ENCODE data around the gene SLC2A1. TPM values are rescaled to one million over a fixed set of nuclear protein-coding genes. Genes with fewer than 3 reads are reported as not detected.

Gene SLC2A1
- polyA plus RNA-seq, 1 donor (not counting 4 experiments of a cell fraction or from before 2014, with no cell fraction given), result 689 TPM

GRCh38 chr1:42877380-42877779, 81.3 kb downstream of the SLC2A1 start:
- Histone ChIP-seq H3K27ac (ENCODE audit: control insufficient read depth, insufficient read depth, low read length) (no peak overlapping the region), H3K79me2 (ENCODE audit: control insufficient read depth, insufficient read depth, low read length) (no peaks in the 10 kb centered on the region), H3K9me3 (ENCODE audit: control insufficient read depth, low read depth, low read length) (no peaks in the 10 kb centered on the region), H3K4me2 (ENCODE audit: control insufficient read depth, extremely low read depth, insufficient read depth, low read depth, low read length) (no peak overlapping the region), H3K4me1 (ENCODE audit: control insufficient read depth, extremely low read depth, insufficient read depth, low read length) (no peaks in the 10 kb centered on the region), H3K9me1 (ENCODE audit: control insufficient read depth, extremely low read depth, insufficient read depth, low read length) (no peaks in the 10 kb centered on the region), H4K20me1 (ENCODE audit: control insufficient read depth, extremely low read depth, insufficient read depth, low read length) (no peaks in the 10 kb centered on the region), H3K27me3 (ENCODE audit: control insufficient read depth, extremely low read depth, insufficient read depth, low read length) (peaks cover 11% of the 10 kb centered on the region), H3K36me3 (ENCODE audit: control insufficient read depth in 2 of 2, extremely low read depth in 1 of 2, insufficient read depth in 2 of 2, low read length in 2 of 2) (no peaks in the 10 kb centered on the region), H2AFZ (ENCODE audit: control insufficient read depth, low read length) (no peak overlapping the region), H3K9ac (ENCODE audit: control insufficient read depth, extremely low read depth, insufficient read depth, low read length) (no peak overlapping the region), H3K4me3 (ENCODE audit: control insufficient read depth in 2 of 3, extremely low read depth in 1 of 3, insufficient read depth in 2 of 3, low read depth in 1 of 3, low read length in 3 of 3) (no peak overlapping the region)
- dilution Hi-C loops (cut with MboI; ENCODE audit: extremely low pct_ligation_motif_present, low sequenced_read_pairs), result no loop called here
- TF ChIP-seq, protein P1, sequence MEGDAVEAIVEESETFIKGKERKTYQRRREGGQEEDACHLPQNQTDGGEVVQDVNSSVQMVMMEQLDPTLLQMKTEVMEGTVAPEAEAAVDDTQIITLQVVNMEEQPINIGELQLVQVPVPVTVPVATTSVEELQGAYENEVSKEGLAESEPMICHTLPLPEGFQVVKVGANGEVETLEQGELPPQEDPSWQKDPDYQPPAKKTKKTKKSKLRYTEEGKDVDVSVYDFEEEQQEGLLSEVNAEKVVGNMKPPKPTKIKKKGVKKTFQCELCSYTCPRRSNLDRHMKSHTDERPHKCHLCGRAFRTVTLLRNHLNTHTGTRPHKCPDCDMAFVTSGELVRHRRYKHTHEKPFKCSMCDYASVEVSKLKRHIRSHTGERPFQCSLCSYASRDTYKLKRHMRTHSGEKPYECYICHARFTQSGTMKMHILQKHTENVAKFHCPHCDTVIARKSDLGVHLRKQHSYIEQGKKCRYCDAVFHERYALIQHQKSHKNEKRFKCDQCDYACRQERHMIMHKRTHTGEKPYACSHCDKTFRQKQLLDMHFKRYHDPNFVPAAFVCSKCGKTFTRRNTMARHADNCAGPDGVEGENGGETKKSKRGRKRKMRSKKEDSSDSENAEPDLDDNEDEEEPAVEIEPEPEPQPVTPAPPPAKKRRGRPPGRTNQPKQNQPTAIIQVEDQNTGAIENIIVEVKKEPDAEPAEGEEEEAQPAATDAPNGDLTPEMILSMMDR (optimal IDR thresholded peaks at IDR 0.05 in 1 of 3, IDR thresholded peaks at IDR 0.05 in 1 of 3, conservative IDR thresholded peaks at IDR 0.05 in 1 of 3; ENCODE audit: extremely low read depth in 1 of 3, insufficient read depth in 2 of 3, low read length in 3 of 3), result no peak
- no peak for TF ChIP-seq EZH2 (IDR thresholded peaks at IDR 0.05; ENCODE audit: low read length)
- FAIRE-seq (no peak), DNase-seq (ENCODE audit: low read depth, low spot score) (no peak)

- Histone ChIP-seq H3K9me1 (ENCODE audit: control insufficient read depth, extremely low read depth, insufficient read depth, low read length) (no peaks in the 10 kb centered on the region), H2AFZ (ENCODE audit: control insufficient read depth, low read length) (no peak overlapping the region), H3K36me3 (ENCODE audit: control insufficient read depth in 2 of 2, extremely low read depth in 1 of 2, insufficient read depth in 2 of 2, low read length in 2 of 2) (no peaks in the 10 kb centered on the region), H3K4me3 (ENCODE audit: control insufficient read depth in 2 of 3, extremely low read depth in 1 of 3, insufficient read depth in 2 of 3, low read depth in 1 of 3, low read length in 3 of 3) (no peak overlapping the region), H3K9me3 (ENCODE audit: control insufficient read depth, low read depth, low read length) (no peaks in the 10 kb centered on the region), H3K9ac (ENCODE audit: control insufficient read depth, extremely low read depth, insufficient read depth, low read length) (no peak overlapping the region), H3K27ac (ENCODE audit: control insufficient read depth, insufficient read depth, low read length) (no peak overlapping the region), H4K20me1 (ENCODE audit: control insufficient read depth, extremely low read depth, insufficient read depth, low read length) (no peaks in the 10 kb centered on the region), H3K4me1 (ENCODE audit: control insufficient read depth, extremely low read depth, insufficient read depth, low read length) (no peaks in the 10 kb centered on the region), H3K79me2 (ENCODE audit: control insufficient read depth, insufficient read depth, low read length) (no peaks in the 10 kb centered on the region), H3K27me3 (ENCODE audit: control insufficient read depth, extremely low read depth, insufficient read depth, low read length) (peaks cover 11% of the 10 kb centered on the region), H3K4me2 (ENCODE audit: control insufficient read depth, extremely low read depth, insufficient read depth, low read depth, low read length) (no peak overlapping the region)
- DNase-seq (ENCODE audit: low read depth, low spot score), result no peak
- FAIRE-seq, result no peak
- dilution Hi-C loops (cut with MboI; ENCODE audit: extremely low pct_ligation_motif_present, low sequenced_read_pairs), result no loop called here
- no peak for TF ChIP-seq EZH2 (IDR thresholded peaks at IDR 0.05; ENCODE audit: low read length)
- TF ChIP-seq, protein P1 (optimal IDR thresholded peaks at IDR 0.05 in 1 of 3, IDR thresholded peaks at IDR 0.05 in 1 of 3, conservative IDR thresholded peaks at IDR 0.05 in 1 of 3; ENCODE audit: extremely low read depth in 1 of 3, insufficient read depth in 2 of 3, low read length in 3 of 3), result no peak
Observed at GRCh38 chr1:42876009-42876408, 82.7 kb downstream of the SLC2A1 start.

Small RNAs within 50 kb of the gene (small RNA-seq; reads per million reads assigned to genes)
- gene RNU6-880P (ENCODE audit: insufficient read length in 3 of 3, low read depth in 3 of 3, low replicate concordance in 1 of 3), result 0 reads per million in 3 experiments

Other genes with a start within 250 kb of the SLC2A1 start
- 0.06 TPM in 1 of 3 replicates, not detected in the others for gene CLDN19, start 218.6 kb downstream of the SLC2A1 start, polyA plus RNA-seq
- gene P3H1, start 191.8 kb downstream of the SLC2A1 start, polyA plus RNA-seq, result 24.4 to 34.1 TPM (median 34.0 TPM) in 3 replicates
- 6.1 to 9.8 TPM (median 9.6 TPM) in 3 replicates for gene C1orf50, start 191.6 kb downstream of the SLC2A1 start, polyA plus RNA-seq
- 0.12 TPM in 1 of 3 replicates, not detected in the others for gene TMEM269, start 173.9 kb downstream of the SLC2A1 start, polyA plus RNA-seq
- gene ERMAP, start 141.7 kb downstream of the SLC2A1 start, polyA plus RNA-seq, result 5.6 to 6.5 TPM (median 6.3 TPM) in 3 replicates
- gene SVBP, start 141.5 kb downstream of the SLC2A1 start, polyA plus RNA-seq, result 11.0 to 15.5 TPM (median 13.9 TPM) in 3 replicates
- gene ZNF691, start 112.3 kb downstream of the SLC2A1 start, polyA plus RNA-seq, result 3.8 to 7.1 TPM (median 3.8 TPM) in 3 replicates
- 53.2 to 140 TPM (median 122 TPM) in 3 replicates for gene EBNA1BP2, start 213.4 kb upstream of the SLC2A1 start, polyA plus RNA-seq
- gene CFAP57, start 213.5 kb upstream of the SLC2A1 start, polyA plus RNA-seq, result 0.24 to 0.39 TPM (median 0.32 TPM) in 3 replicates